HG03159 (cell line): ENCODE measurements around the gene TENM3.

Source experiments
- ATAC-seq: cut with Tn5 transposase; IDR thresholded peaks from one replicate; pipeline ENCODE4 v1.9.1; 2021; ENCODE audit warnings: mild to moderate bottlenecking, moderate library complexity; ENCODE audit not compliant: unreplicated experiment

The TENM3 gene

DNA sequence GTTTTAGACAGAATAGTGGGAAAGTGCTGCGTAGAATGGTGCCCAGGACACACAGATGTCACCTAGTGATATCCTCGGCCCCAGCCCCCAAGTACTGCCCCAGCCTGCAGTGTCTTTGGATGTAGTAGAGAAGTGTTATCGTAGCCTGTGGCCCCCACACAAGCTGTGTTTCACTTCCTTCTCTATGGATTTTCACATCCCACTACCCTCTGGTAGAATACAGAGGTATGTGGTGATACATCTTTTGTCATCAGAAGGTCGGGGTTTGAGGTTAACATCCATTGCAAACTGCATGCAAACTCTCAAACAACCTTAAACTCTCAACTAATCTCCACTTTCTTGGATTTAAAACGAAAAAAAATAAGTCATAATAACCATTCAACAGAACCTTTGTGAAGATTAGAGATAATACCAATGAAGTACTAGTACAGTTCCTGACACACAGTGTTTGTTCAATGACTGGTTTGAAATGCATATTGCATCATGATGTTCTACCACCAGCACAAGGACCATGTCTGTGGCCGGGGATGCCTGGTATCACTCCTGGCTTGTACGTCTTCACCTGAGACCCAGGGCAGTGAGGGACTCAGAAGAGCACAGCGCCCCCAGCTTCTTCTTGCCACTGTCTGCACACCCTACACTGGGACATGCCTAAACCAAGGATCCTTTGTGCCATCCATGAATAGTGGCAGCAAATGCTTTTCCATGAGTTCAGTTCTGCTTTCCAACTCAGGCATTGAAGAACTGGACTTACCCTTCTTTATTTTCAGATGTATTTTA lies 406.7 kb downstream of the TENM3 start:
- ATAC-seq: no peak

DNA sequence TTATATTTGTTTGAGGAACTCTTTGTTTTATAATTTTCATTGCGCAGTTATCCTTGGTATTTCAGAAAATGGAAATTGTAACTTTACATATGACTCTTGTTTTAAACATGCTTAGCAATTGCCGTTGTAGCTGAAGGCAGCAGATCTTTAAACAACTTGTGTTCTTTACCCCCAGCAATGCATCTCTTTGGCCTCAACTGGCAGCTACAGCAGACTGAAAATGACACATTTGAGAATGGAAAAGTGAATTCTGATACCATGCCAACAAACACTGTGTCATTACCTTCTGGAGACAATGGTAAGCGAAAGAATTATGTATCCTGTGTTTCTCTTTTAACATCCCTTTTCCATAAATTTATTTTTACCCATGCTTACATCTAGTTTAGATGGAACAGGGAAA lies 410.4 kb downstream of the TENM3 start:
- ATAC-seq: no peak

DNA sequence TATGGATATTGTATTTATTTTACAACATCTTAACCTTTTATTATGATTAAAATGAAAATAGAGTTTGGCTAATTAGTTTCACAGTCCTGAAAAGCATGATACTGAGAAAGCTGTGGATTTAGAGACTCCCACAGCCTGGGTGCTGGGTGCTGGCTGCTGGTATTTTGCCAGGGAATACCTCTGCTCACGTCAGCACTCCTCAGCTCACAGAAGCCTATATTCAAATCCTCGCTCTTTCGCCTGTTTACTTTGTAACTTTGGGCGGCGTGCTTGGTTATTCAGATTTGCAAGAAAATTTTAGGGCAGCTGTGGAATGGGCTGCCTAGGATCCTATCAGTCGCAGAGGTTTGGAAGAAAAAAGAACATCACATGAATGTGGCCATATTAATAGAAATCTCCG lies 412.1 kb downstream of the TENM3 start:
- ATAC-seq: no peak

DNA sequence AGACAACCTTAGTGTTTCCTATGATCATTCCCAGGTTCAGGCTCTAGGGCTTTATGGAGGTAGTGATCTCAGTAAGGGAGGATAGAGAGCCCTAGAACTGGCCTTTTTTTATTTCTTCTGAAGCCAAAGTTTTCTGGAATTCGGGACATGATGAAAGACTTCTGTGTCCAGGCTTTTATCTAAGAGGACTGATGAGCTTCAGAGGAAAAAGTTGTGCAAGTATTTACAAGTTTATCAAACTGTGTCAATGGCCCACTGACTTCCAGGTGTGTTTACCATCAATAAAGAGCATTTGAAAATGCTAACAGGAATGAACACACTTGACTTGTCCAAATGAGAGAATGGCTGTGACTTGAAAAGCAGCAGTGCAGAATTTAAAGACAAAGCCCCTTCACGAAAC lies 419.3 kb downstream of the TENM3 start:
- ATAC-seq: no peak

DNA sequence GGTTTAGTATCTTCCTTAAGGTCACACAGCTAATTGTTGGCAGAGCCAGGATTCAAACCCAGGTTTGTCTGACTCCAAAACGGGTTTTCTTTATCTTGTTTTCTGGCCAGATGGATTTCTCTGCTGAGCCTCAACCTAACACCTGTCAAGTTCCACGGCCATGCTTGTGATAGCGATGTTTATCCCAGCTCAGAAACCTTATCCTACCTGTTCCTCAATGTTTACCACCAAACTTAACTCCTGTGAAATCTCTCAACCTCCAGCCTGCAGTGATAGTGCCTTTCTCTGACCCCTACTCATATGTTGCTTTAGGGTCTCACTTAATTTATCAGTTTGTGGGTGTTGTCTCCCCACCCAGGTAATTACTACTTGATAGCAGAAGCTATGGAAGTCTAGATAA lies 428.0 kb downstream of the TENM3 start:
- ATAC-seq: no peak

DNA sequence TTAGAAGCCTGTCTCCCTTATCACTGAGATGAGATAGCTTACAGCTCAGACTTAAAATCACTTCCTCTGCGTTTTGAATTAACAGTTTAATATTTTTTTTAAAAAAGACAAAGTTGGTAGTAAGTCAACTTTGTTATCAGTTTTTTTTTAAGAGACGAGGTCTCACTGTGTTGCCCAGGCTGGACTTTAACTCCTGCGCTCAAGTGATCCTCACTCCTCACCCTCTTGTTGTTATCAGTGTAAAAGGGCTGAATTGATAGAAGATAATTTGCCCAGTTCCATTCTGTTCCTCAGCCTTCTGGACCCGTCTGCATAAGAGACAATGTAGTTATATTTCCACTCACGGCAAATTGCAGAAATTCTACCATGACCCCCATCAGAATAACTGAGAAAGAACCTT lies 428.5 kb downstream of the TENM3 start:
- ATAC-seq: no peak

DNA sequence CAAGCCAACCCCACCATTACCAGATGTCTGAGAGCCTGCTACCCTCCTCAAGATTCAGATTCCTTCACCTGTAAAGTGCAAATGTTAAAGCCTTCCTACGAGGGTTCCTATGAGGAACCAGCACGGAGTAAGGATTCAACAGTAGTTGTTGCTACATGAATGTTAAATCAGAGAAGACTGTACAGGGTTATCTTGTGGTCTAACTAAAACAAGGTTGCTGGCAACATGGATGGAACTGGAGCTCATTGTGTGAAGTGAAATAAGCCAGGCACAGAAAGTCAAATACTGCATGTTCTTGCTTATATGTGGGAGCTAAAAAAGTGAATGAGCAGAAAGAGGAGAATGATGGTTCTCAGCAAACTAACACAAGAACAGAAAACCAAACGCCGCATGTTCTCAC lies 435.4 kb downstream of the TENM3 start:
- no peak for ATAC-seq

DNA sequence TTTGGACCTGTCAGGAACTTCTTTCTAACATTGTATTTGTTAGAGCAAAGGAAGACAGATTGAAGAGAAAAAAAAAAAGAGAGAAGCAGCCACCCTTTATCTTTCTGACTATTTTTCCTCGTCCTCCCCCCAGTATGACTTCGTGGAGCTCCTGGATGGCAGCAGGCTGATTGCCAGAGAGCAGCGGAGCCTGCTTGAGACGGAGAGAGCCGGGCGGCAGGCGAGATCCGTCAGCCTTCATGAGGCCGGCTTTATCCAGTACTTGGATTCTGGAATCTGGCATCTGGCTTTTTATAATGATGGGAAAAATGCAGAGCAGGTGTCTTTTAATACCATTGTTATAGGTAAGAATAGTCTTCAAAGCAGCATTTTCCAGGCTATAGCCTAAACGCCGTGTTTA lies 436.3 kb downstream of the TENM3 start:
- ATAC-seq: no peak

DNA sequence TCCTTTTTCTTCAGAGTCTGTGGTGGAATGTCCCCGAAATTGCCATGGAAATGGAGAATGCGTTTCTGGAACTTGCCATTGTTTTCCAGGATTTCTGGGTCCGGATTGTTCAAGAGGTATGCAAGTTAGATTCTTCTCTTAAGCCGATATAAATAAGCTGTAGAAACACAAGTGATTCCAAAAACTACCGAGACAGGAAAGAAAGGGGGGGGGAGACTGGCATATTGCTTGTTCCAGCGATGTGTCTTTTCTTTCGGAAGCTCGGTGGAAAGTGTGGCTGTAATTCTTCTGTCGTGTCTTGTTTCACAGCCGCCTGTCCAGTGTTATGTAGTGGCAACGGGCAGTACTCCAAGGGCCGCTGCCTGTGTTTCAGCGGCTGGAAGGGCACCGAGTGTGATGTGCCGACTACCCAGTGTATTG lies 437.0 kb downstream of the TENM3 start:
- no peak for ATAC-seq

DNA sequence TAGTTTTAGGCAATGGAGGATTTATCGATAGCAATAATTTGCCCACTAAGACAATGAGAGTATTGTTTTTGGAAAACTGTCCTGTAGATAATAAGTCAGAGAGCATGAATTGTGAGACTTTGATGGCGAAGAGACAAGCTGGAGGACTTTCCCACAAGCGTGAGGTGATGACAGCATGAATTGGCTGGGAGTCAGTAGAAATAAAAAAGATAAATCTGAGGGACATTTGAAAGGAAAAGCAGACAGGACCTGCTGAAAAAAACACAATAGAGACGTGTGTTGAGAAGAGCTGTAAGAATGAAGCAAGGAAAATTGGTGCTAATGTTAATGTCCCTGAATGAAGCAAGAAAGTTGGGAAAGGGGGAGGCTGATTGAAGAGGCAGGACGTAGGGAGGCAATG lies 440.5 kb downstream of the TENM3 start:
- no peak for ATAC-seq

DNA sequence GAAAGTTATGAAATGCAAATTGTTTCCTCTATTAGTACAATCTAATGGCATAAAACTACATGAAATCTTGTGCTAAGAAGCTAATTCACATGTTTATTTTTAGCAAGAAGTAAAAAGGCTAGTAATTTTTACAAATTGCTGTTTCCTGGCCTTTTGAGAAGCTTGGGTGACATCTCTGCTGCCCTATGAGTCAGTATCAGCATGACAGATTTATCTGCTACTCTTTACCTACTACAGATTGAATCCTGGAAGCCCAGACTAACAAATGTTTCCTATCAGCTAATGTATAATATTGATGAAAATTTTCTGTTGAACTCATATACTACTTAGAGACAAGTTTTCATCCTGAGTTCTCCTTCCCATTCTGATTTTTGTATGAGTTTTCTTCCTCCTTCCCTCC lies 441.6 kb downstream of the TENM3 start:
- ATAC-seq: no peak

DNA sequence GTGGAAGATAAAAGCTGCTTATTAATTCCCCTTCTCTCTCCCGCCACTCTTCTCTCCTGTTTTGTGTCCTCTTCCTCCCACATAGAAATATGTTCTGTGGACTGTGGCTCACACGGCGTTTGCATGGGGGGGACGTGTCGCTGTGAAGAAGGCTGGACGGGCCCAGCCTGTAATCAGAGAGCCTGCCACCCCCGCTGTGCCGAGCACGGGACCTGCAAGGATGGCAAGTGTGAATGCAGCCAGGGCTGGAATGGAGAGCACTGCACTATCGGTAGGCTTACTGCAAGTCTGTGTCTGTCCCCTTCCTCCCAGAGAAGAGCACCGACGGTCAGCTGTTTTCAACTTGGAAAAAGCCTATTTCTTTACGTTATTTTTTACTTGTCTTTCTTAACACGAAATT lies 444.9 kb downstream of the TENM3 start:
- no peak for ATAC-seq

DNA sequence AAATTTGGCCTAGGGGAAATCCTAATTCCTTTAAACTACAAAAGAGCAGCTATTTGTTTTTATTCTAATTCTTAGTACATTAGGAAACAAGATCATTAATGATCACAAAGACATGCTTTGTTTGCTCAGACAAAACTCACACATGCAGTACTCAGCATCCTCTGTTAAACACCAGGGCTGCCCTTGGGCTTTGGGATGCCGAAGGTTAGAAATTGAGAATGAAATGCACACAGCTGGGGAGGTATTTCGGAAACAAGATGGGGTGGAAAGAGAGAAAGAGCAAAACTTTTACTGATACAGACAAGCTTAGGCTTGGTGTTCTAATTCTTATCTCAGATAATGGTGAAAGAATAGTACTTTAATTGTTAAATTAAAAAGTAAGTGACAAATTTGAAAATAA lies 451.3 kb downstream of the TENM3 start:
- ATAC-seq: no peak

DNA sequence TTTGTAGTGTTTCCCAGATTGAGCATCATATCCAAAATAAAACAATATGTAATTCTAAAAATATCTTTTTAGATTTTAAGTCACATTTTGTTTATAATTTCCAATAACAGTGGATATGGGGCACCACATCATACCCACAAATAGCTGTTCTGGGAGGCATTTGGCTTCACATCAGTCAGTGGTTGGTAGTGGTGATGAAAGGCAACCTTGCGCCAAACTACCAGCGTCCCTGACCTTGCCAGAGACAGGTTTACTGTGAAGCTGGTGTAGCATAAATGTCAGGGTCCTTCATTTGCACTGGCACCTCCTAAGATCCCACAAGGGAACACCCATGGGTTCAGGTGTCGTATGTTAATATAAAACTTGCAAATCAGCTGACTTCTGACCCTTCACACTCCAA lies 451.8 kb downstream of the TENM3 start:
- no peak for ATAC-seq

DNA sequence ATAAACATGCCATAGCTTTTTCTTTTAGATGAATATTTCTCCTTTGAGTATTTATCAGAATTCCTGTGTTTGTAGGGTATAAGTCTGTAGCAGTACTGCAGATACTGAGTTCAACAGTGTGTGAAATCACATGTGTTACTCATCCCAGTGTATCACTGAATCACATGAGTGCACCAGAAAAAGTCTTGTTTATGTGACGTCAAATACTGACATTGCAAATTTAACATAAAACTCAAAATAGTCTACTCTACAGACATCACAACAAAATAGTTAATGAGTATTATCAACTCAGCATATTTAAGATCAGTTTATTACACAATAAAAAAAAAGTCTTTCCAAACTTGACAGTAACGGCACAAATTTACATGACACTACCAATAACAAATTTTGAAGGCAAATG lies 452.6 kb downstream of the TENM3 start:
- ATAC-seq: no peak

DNA sequence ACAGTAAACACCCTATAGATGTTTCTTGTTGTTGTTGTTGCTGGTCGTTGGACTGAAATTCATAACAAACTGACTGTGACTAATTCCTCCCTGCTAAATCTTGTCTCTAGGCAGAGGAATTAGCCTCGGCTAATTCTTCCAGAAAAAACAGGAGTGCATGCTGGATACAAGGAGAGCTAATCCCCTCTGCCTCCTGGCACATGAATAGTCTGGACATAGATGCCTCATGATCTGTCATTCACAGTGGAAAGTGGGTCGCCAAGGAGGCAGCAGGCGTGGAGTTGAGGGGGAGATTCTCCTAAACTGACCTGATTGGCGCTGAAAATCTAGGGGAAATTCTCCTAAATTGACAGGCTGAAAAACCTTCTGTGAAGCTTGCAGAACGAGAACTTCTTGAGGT lies 453.9 kb downstream of the TENM3 start:
- ATAC-seq: no peak

DNA sequence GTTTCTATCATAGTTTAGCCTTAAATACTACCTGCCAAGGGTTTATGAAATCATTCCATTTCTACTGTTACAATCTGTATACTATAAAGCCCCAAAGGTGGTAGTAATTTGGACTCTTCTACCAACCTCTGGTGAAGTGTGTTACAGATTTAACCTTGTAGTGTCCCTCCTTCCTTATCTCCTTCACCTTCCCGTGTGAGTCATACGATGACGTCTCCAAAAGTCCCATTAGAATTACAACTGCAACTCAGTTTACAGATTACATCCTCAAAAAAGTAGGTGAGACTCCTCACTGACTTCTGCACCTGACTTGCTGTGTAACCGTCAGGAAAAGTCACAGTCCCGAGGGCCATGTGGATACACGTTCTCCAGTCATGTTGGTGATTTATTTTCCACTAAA lies 455.0 kb downstream of the TENM3 start:
- no peak for ATAC-seq

DNA sequence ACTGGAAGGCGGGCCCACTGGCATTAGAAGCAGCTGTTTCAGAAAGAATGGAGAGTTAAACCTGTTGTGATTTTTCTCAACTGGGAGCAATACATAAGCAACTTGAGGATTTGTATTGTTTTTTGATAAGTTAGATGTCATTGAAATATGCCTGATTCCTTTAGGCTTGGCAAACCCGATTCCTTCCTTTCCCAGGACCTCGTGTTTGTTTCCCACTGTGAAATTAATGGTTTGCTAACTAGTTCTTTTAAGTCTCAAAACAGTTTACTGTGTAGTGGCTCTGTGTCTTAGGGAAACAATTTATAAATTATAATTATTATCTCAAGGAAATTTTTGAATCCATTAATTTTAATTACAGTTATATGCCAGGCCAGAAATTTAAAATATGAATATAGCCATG lies 456.0 kb downstream of the TENM3 start:
- no peak for ATAC-seq

DNA sequence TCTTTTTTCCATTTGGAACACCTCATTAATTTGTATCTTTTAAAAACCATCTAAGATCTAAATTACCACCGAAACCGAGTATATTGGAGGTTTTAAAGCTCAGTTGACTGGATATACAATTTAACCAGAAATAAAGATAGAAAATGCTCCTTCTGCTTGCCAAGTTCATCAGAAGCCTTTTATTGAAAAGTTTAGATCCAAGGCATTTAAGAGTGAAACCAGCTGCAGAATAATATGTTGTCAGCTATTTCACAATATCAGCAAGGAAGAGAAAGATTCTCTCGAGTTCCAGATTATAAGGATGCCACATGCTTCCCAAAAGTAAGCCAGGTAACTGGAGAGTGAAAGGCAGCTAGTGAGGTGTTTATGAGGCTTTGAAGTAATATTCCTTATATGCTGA lies 456.6 kb downstream of the TENM3 start:
- no peak for ATAC-seq

DNA sequence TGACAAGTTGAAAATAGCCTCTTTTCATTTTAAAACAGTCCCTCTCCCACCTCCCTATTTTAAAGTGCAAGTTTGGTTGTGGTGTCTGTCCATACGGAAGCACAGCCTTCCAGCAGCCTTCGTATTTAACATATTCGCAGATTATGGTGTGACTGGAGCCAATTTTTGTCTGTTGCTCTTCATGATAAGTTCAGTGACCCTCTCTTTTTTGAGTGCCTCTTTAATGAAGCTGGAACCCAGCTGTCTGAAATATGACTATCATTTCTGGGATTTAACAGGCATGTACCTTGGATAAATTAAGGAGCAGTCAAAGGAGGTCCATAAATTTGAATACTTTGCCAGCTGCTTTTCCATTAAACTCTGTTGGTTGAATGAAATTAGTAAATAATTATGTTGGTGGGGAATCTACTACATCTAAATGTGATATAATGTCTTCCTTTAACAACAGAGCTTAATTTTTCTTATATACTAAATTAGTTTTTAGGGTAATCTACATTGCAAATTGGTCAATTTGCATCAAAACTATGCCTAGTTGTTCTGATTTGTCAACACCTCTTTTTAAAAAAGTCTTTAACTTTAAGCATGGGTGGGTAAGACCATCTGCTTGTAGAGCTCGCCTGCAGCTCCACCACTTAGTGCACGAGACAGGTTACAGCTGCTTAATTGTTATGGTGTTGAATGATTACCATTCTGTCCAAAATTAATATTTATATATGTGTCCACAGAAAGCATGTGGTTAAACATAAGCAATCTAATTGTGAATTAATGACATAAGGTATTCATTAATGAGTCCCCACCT lies 457.4 kb downstream of the TENM3 start:
- ATAC-seq: no peak

DNA sequence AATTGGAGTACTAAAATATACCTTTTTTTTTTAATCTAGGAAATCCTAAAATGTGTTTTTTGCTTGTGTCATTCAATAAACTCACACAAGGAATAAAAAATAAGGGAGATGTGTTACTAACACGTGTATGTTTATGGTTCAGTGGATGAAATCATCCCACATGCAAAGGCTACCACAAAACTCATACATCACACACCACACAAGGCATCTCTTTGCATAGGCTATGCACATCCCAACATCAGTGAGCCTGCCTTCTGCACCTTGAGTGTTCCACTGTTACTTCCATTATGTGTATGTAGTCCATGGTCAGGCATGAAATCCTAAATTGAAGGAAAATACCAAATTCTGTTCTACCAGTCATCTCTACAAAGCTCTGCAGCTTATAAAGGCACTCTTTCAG lies 460.9 kb downstream of the TENM3 start:
- ATAC-seq: no peak

DNA sequence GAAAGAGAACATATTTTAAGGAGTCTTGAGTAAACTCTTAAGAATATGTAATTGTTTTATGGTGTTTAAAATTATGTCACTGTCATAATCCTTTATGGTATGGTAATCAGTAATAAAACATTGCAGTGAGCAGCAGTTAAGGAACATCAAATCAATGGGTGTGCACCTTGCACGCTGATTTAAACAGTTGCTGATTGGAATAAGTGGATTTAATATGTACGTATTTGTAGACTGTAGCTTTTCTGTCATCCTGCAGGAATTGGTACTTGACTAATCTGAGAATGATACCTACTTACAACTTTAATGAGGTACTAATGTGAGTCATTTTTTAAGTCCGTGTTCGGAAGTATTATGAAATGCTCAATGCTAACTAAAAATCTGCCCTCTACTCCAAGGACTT lies 461.7 kb downstream of the TENM3 start:
- no peak for ATAC-seq

DNA sequence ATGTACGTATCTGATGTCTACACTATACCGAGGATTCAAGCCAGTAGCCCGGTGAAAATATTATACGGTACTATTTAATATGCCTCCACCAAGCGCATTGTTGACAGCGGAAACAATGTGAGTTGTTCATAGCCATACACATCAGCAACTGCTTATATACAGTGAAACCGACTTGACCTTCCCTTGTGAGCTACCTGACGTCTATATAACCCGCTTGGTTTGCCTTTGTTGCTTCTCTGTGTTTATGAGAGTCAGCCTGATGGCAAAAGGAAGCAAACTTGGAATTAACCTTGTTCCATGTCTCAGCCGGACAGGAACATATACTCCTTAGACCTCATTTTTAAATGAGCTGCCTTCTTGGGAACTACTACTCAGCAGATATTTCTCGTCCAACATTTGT lies 462.2 kb downstream of the TENM3 start:
- no peak for ATAC-seq
